ENCODE results near the gene DNAJC5G.
"Not testable (repeated sequence)": the region's sequence is repeated elsewhere in the genome, so short reads cannot be mapped to it uniquely, and the experiment has no call there.

DNAJC5G gene

DNA sequence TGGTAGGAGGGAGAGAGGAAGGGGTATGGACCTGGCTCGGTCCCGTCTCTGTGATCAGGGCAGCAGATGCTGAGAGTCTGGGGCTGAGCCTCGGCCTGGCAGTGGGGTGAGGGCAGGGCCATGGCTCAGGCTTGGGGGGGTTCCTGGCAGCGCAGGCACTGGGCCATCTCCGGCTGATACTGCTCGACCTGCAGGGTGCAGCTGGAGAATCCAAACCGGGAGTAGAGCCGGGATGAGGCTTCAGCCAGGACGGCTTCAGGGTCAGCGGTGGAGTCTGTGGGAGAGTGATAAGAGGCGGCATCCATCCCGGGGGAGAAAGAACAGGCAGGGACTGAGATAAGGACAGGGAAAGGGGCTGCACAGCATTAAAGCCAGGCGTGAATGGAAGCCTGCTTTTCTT is 20.0 kb upstream of the DNAJC5G start:
- DNase-seq (ENCODE audit: low read depth): no peak

DNA sequence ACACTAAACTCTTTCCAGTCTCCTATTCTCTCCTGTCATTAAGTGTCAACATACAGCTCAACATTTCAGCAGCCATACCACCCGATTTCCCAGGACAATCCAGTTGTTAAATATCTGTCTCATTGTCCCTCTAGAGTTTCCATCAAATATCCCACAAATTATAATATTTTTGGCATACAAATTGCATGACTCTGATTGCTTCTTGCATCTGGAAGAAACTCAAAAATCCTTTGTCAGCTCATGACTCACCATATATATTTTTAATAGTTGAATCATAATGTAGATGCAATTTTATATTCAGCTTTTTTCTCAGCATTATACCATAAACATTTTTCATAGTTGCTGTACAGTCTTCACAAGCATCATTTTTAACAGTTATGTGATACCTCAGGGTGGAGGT is 19.6 kb upstream of the DNAJC5G start:
- no peak for DNase-seq (ENCODE audit: low read depth)

DNA sequence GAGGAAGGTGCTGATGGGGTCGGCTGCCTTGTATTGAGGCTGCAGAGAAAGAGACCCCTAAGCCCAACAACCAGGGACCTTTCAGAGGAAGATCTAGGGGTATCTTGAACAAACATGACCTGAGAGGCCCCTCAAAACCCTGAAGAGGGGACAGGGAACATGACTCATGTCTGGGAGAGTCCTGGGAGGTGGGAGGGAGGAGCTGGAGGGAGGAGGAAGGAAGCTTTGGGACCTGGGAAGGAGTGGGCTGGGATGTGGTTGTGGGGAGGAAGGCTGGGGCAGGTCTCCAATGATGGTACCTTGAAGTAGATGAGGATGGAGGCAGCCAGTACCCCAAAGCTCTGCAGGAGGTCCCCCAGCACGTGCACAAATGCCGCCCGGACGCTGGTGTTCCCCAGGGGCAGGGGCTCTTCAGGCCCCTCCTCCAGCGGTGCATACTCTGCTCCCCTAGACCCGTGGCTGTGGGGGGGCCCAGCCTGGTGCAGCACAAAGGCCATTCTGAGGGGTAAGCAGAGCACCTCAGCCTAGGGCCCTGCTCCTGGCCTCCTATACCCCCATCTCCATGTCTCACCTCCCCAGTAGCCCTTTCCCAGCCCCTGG is 18.3 kb upstream of the DNAJC5G start:
- no peak for DNase-seq (ENCODE audit: low read depth)

DNA sequence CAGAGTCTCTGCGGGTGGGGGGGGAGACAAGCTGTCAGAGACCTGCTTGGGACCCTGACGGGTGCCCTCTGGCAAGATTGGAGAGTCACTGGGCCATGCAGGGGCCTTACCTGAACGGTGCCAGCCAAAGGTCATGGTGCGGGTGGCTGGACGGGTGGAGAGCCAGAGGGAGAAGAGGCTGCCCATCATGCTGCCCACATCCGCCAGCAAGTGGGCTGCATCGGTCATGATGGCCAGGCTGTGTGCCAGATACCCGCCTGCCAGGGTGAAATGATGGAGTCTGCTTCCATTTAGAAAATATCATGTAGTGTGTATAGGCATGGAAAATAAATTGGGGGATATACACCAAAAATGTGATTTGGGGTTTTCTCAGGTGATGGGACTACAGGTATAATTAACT is 17.2 kb upstream of the DNAJC5G start:
- DNase-seq (ENCODE audit: low read depth): no peak

DNA sequence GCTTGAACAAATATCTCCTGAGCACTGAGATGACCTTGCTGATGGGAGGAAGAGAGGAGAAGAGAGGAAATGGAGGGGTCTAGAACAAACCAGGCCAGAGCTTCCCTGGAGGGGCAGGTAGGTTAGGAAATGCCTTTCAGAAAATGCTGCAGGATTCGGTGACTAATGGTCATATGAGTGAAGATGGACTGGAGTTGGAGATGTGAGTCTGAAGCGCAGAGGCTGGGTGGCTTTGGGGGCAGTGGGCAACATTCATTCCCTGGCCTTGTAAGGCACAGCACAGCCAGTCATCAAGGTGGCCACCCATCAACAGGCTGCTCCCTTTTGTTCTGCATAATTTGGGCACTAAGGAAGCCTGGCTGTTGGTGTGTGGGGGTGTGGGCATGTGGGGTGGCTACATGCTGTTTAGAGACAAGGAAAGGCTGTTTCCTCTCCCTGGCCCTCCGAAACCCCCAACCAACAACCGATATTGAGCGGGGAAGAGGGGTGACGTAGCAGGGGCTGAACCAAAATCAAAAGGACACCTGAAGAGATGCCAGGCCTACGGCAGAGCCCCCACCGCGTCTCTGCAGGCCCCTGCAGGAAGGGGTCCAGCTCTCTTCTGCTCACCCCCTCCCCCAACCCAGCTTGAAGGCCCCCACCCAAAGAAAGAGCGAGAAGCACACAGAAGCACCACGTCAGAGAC is 13.8 kb upstream of the DNAJC5G start:
- DNase-seq (ENCODE audit: low read depth): no peak

DNA sequence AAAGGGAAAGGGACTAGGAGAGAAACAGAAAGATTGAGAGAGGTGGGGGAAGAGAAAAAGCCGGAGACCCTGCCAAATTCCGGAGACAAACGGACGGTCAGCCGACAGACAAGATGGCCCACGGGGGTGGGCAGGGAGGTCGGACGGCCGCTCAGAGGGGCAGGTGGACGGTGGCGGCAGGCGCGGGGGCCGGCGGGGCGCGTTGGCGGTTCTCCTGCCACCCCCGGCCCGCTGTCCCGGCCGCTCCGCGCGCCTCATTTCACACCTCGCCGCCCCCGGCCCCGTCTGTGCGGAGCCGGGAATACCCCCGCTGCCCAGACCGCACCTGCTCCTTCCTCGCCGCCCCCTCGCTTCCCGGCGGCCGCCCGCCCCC is 13.3 kb upstream of the DNAJC5G start:
- no peak for DNase-seq (ENCODE audit: low read depth)

DNA sequence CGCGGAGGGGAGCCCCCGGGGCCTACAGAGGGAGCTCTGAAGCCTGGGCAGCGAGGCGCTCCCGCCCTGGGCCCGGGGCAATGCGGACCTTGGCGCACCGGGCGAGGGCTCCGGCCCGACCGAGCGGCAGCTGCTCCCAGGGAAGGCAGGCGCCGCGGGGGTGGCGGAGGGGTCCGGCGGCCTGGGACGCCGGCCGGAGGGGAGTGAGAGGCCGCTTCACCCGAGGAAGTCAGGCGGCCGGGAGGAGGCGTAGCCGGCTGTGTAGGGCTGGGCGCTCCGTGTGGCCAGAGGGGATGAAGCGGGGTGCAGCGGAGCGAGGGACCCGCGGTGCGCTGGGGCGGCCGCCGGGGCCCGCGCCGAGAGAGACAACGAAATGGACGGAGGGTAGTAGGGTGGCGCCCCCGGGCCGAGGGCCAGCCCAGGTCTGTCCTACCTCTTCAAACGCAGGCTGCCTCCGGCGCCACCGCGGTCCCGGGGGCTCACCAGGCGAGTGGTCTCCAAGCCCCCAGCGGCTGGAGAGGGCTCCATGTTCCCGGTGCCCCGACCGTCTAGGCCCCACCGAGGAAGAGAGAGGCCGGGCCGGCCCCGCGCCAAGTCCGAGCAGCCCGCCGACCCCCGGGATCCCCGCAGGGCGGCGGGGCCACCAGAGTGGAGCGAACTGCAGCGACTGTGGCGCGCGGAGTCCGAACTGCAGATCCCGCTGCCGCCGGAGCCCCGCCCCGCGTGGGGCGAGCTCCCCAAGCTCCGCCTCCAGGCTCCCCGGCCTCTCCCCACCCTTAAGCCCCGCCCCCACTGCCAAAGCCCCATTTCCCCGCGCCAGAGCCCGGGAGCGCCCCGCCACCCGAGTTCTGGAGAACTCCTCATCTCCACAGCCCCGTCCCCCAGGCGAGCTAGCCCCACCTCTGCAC is 12.6 kb upstream of the DNAJC5G start, which contains the start of gene SLC30A3:
SLC30A3 (minus strand) TSS at position 669 of the 908 bp plus-strand sequence; CDS start at position 528, 141 bp downstream.
- no peak for DNase-seq (ENCODE audit: low read depth)

DNA sequence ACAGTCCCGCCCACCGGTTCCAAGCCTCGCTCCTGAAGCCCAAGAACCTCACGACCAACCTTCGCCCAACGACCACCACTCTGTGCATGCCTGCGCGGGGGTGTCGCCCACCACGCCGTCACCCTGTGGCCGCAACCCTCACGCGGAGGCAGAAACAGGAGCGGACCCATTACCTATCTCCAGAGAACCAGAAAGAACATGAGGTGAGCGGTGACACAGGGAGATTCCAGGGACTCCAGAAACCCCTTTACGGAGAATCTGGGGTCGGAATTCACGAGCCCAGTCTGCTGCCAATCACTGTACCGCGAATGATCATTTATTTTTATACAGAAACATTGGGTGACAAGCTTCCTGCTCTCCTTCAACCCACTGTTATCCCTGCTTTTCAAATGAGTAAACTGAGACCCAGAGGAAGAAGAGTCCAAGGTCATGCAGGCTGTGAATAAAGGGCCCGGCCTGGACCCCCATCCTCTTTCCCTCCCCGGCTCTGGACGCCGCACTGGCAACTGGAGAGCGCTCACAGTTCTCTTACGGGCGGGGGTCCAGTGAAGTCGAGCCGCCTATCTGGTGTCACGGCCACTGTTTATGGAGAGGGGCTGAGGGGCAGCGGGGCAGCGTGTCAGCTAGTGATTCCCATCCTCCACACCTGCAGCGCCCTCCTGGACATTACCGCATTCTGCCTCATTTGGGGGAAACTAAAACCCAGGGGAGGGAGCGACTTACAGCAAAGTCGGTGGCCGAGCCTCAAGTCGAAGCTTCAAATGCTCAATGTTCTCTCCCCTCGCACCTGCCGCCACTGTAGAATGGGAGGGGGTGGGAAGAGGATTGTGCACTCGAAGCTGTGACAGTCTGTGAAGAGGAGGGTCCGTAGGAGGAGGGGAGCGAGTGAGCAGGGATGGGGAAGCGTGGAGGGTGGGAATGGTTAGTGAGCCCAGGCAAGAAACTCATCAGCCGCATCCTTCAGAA is 11.7 kb upstream of the DNAJC5G start:
- DNase-seq (ENCODE audit: low read depth): no peak

DNA sequence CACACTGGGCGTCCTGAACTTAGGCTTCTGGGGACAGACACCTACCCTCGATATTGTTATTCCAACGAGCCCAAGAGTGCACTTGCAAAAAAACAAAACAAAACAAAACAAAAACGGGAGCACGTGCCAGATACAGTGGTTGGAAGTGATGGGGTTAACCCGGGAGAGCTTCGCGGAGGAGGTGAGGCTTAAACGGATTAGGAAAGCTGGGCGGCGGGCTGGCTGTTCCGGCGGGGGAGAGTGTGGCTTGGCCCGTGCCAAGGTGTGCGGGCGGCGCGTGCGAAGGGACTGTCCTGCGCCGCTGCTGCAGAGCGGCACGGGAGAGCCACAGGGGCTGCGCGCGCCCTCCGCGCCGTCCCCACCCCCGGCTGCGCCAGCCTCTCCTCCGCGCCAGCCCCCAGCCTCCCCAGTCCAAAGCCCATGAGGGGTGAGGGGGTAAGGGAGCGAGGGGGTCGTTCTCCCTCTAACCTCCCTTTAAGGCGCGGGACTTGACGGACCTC is 10.9 kb upstream of the DNAJC5G start:
- DNase-seq (ENCODE audit: low read depth): no peak

DNA sequence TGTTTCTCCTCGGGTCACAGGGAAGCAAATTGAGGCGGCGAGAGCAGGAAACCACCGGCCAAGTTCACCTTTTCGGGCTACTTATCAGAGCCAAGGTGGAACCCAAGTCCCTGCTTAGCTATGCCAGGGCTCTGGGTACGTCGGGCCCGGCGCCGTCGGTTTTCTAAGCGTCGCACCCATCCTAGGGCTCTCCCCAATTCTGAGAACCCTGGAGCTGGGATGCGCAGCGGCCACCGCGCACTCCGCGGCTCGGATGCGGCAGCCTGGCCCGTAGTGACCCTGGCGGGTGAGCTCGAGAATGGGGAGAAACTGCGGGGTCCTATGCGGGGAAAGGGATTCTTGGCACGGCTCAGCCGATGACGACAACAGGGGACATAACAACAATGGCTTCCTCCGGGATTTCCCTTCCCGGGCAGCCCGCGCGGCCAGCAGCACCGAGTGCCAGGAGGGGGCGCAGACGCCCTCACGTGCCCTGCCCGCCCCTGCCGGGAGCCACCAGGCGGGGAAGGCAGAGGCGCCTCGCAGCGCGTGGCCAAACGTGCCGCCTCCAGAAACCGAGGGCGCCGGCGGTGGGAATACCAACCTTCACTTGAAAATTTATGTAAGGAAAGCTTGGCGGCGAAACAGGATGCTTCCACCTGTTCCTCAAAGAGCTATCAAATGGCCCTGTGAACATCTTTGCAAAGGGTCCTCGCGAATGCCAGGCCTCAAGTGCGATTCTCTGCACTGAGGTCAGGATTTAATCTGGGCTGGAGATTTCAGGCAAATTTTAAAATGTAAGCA is 10.3 kb upstream of the DNAJC5G start:
- no peak for DNase-seq (ENCODE audit: low read depth)

DNA sequence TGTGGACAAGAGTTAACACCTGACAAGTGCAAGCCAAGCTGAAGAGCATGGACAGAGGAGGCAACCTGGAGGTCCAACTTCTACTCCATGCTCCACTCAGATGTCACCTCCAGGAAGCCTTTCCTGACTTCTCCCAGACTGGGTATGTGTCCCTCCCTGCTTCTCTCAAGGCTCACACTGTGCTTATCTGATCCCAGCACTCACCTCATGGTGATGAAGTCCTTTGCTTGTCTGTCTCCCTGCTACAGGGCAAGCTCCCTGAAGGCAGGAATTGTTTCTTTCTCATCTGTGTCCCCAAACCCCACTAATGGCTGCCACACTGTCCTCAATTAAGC is 9.7 kb upstream of the DNAJC5G start:
- no peak for DNase-seq (ENCODE audit: low read depth)

DNA sequence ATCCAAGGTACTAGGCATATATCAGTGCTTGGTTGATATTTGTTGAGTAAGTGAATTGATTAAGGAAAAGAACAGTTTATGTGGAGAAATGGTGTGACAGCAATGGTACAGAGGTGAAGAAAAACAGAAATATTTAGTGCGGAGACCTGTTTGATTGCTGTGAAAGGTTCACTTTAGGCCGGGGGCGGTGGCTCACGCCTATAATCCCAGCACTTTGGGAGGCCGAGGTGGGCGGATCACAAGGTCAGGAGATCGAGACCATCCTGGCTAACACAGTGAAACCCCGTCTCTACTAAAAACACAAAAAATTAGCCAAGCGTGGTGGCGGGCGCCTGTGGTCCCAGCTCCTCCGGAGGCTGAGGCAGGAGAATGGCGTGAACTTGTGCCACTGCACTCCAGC is 6.9 kb upstream of the DNAJC5G start:
- not testable (repeated sequence) for DNase-seq (ENCODE audit: low read depth)

DNA sequence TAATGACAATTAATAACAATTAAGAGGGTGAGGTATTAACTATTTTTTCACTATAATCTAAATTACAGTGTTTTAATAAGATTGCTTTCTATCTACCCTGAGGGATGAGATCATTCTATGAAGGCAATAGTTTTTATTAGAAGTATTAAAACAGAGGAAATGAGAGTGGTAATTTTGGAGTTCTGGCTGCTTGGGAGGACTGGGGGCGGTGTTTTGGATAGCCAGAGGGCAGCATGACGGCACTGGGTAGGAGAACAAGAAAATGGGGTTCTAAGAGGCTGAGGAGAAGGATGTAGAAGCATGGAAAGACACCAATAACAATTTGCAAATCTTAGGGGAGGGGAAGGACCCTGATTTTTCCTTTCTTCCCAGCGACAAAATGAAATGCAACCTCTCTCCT is 5.1 kb upstream of the DNAJC5G start:
- no peak for DNase-seq (ENCODE audit: low read depth)

DNA sequence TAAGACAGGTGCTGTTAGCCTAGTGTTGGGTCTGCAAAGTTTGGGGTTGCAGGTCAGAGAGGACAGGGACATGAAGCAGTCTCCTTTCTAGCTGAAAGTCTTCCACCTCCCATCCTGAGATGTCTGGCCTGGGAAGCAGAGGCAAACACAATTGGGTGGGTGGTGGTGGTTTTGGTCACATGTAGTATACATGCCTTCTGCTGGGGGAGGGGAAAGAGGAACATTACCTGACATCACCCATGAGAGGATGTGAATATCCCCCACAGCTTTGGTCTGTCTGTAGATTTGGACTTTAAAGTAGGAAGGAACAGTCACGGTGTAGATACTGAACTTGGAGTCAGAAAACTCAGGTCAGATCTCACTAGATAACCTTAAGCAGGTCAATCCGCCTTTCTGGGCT is 4.6 kb upstream of the DNAJC5G start:
- DNase-seq (ENCODE audit: low read depth): no peak

DNA sequence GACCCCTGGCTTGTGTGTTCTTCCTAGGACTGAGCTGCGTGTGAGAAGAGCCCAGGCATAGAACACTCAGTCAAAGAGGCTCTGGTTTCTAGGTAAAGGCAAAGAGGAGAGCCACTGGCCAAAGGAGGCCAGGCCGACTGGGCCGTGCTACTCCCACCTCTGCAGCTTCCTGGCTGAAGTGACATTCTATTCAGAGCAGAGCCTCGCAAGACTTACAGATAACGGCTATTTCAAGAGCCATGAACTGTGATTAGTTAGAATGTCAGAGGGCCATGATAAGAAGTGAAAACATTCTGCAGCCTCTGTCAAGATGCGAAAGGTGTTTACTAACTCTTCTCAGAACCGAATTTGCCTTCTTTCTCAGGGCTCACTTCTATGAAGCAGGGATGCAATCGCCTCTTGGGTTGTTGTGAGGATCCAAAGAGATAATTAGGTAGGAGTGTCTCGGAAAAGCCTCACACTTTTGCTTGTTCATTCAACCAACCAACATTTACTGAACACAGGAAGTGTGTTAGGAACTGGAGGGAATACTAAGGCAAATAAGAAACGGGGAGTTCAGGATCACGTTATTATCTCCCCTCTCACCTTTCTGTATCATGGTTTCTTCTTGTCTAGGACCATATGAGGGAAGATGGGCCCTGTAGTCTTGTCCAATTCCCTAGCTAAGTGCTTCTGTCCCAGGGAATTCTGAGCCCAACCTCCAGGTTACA is 3.4 kb upstream of the DNAJC5G start:
- DNase-seq (ENCODE audit: low read depth): no peak

DNA sequence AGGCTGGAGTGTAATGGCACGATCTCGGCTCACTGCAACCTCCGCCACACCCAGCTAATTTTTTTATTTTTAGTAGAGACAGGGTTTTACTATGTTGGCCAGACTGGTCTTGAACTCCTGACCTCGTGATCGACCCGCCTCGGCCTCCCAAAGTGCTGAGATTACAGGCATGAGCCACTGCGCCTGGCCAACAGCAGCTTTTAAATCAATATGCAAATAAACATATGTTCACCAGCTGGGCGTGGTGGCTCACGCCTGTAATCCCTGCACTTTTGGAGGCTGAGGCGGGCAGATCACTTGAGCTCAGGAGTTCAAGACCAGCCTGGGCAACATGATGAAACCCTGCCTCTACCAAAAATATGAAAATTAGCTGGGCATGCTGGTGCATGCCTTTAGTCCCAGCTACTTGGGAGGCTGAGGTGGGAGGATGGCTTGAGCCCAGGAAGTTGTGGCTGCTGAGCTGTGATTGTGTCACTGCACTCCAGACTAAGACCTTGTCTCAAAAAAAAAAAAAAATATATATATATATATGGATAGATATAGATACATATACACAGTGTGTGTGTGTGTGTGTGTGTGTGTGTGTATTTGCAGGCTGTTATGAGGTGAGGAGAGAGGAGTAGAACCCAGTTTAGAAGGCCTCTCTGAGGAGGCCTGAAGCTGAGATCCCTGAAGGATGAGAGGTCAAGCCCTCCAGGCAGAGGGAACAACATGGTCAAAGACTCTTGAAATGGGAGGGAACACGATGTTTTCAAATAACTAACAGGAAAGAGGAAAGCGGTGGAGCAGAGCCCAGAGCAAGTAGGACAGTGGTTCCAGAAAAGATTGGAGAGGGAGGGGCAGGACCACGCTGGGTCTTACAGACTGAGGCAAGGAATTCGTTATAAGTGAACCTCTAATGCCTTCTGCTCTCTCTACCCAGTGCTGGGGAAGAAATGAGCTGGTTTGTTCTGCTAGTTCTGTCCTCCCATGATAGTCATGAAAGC is 2.4 kb upstream of the DNAJC5G start:
- DNase-seq (ENCODE audit: low read depth): not testable (repeated sequence)

DNA sequence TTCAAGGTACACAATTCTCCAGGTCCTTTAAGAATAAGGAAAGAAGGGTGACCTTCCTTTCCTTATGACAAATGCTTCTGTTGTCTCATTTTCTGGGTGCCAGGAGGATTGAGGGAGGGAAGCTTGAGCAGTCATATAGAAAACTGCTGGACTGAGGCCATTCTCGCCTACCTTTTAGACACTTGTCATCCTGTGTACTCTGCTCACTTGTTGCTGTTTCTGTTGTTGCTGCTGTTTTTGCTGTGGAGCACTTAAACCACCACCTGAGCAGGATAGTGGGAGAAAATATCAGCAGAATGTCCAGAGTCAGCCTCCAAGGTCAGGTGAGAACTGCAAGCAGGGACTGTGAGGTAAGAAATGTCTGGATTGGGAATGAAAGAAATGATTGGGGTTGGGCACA is 2.8 kb downstream of the DNAJC5G start:
- DNase-seq (ENCODE audit: low read depth): no peak

DNA sequence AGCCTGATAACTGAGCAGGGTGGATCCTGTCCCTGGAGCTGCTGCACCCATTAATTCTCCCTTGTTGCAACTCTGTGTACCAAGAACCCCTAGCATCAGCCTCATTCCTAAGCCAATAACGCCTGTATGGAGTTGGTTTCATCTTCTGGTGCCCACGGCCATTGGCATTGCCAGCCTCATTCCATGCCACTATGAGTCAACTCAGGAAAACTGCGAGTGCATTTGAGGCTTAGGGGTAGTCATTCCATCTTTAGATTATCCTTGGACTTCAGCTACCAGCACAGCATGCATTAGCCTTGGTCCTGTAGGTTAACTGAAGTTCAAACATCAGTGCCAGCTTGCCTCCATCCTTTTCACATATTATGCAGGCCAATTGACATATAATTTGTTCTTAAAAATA is 5.6 kb downstream of the DNAJC5G start:
- DNase-seq (ENCODE audit: low read depth): no peak

DNA sequence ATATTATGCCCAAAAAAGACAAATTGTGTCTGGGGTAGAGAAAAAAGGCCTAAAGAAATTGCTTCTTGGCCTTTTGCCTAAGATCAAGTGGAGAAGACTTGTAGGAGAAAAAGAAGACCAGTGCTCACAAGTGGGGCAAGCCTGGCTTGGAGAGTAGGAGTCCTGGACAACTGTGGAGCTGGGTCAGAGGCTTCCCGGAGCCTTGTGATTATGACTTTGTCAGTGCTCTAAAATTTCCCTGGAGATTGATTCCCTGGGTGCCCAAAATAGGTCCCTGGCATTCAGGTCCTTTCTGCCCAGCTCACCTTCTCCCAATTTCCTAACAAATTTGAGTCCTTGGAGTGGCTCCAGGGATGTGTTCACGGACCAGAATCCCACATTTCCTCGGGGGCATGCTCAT is 6.2 kb downstream of the DNAJC5G start:
- DNase-seq (ENCODE audit: low read depth): no peak

All from fibroblast of the conjunctiva (primary cell).